ENCODE measurements around the gene SNTN.
A peak's percentile ranks its signal among the peaks of the same experiment; 100 is the strongest.

SNTN gene

DNA sequence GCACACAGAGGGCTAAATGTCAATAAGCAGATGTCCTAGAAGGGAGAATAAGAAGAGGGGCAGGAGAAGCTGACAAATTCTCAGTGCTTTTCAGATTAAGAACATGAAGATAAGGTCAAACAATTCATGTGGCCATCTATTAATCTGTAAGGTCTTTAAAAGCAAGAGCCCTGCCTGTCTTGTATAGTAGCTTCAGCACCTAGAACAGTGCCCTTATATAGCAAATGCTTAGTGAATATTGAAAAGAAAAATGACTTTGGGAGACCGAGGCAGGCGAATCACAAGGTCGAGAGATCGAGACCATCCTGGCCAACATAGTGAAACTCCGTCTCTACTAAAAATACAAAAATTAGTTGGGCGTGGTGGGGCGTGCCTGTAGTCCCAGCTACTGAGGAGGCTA, 18.1 kb downstream of the SNTN start:
- H3K4me3 ChIP-seq (ENCODE audit: low read depth, low read length) = no peak overlapping the region
- TF ChIP-seq, protein P1, sequence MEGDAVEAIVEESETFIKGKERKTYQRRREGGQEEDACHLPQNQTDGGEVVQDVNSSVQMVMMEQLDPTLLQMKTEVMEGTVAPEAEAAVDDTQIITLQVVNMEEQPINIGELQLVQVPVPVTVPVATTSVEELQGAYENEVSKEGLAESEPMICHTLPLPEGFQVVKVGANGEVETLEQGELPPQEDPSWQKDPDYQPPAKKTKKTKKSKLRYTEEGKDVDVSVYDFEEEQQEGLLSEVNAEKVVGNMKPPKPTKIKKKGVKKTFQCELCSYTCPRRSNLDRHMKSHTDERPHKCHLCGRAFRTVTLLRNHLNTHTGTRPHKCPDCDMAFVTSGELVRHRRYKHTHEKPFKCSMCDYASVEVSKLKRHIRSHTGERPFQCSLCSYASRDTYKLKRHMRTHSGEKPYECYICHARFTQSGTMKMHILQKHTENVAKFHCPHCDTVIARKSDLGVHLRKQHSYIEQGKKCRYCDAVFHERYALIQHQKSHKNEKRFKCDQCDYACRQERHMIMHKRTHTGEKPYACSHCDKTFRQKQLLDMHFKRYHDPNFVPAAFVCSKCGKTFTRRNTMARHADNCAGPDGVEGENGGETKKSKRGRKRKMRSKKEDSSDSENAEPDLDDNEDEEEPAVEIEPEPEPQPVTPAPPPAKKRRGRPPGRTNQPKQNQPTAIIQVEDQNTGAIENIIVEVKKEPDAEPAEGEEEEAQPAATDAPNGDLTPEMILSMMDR (IDR thresholded peaks at IDR 0.05; ENCODE audit: insufficient read depth, low read depth, low read length, missing control alignments) = no peak
- DNase-seq (ENCODE audit: low read depth) = no peak

DNA sequence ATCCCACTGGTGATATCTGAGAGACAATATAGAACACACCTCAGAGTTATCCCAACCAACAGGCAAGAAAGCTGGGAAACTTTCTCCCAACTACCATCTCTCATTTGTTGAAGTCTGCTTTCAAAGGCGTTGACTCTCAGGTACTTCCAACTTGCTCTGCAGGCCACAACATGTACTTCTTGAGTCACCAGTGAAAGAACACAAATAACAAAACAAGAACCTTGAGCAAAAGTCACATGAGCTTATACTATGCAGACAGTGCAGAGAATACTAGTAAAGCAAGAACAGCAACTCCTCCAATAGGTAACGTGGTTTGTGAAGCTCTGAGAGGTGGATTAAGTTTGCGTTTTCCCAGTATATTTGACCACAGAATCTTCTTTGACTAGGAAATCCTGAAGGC, 20.6 kb downstream of the SNTN start:
- H3K4me3 ChIP-seq (ENCODE audit: low read depth, low read length) = no peak overlapping the region
- TF ChIP-seq, protein P1 (IDR thresholded peaks at IDR 0.05; ENCODE audit: insufficient read depth, low read depth, low read length, missing control alignments) = no peak
- DNase-seq (ENCODE audit: low read depth) = no peak

DNA sequence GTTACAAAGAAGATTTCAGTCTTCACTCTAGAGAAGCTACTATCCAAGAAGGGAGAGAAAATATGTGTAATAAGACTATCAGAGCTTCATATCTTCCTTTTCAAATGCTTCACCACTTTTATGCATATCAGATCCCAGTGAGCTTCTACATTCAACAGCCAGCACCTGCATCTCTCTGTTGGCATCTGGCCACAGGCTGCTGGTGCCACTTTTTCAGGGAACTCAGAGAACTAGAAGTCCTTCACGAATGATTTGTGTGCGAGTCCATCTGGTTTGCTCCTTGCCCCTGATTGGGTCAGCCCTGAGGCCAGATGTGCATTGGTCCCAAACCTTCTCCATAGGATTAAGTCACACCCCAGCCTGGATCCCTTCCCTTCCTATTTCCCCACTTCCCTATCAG, 22.1 kb downstream of the SNTN start:
- no peak for DNase-seq (ENCODE audit: low read depth)
- H3K4me3 ChIP-seq (ENCODE audit: low read depth, low read length) = no peak overlapping the region
- TF ChIP-seq, protein P1 (IDR thresholded peaks at IDR 0.05; ENCODE audit: insufficient read depth, low read depth, low read length, missing control alignments) = no peak

DNA sequence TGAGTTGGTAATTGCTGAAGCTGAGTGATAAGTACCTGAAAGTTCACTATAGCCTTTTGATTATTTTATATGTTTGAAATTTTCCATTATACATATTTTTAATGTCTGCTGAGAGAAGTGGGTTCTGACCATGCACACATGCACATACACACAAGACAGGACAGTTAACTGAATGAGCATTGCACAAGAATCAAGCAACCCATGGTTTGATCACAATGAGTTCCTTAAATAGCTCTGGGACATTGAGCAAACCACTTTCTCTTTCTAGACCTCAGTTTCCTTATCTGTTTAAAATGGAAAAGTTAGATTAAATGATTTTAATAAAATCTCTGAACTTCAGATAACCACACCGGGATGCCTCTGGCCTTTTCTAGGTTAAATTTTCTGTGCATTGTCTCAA, 26.7 kb downstream of the SNTN start:
- TF ChIP-seq, protein P1 (IDR thresholded peaks at IDR 0.05; ENCODE audit: insufficient read depth, low read depth, low read length, missing control alignments) = no peak

DNA sequence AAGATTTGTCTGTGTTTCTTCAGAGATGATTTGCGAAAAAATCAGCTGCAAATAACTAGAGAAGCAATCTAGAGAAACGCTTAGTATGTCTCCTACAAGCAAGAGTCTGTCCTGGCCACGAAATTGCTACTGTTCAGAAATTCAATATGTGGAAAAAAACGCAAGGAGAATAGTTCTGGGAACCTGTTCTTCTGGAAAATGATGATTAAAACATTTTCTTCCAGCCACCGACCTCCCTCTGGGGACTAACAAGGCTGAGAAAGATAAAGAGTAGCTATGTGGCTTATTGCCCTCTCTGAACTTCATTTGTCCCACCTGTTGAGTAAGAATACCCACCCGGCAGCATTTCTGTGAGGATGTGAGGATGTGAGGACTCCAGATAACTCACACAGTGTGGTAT, 31.6 kb downstream of the SNTN start:
- DNase-seq (ENCODE audit: low read depth) = no peak
- TF ChIP-seq, protein P1 (IDR thresholded peaks at IDR 0.05; ENCODE audit: insufficient read depth, low read depth, low read length, missing control alignments) = no peak
- H3K4me3 ChIP-seq (ENCODE audit: low read depth, low read length) = no peak overlapping the region

More for the DNA sequence above, 26.7 kb downstream of the SNTN start:
- no peak overlapping the region for H3K4me3 ChIP-seq (ENCODE audit: low read depth, low read length)
- no peak for DNase-seq (ENCODE audit: low read depth)

DNA sequence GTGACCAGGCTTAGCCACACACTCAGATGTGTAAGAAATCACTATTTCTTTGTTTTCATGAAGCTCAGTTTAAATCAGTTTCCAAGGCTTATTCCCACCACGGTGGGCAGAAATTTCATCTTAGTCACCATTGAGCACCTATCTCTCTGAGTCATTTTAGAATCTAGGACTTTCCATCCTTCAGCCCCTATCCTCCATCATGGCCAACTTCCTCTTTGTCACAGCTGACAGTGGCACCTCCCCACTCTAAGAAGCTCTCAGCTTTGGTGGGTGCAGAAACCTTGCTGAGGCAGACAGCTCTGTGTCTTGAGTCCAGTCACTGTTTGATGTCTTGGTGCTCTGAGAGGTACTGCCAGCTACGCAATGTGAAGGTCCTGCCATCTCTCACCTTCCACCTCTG, 32.9 kb downstream of the SNTN start:
- DNase-seq (ENCODE audit: low read depth) = peak; percentile 38
- H3K4me3 ChIP-seq (ENCODE audit: low read depth, low read length) = no peak overlapping the region
- TF ChIP-seq, protein P1 (IDR thresholded peaks at IDR 0.05; ENCODE audit: insufficient read depth, low read depth, low read length, missing control alignments) = no peak
